HG03439 (cell line): ENCODE measurements around the gene CYBA.

ENCODE experiments used
- ATAC-seq: cut with Tn5 transposase; IDR thresholded peaks from one replicate; pipeline ENCODE4 v1.9.1; 2021; ENCODE audit warnings: mild to moderate bottlenecking, moderate library complexity; ENCODE audit not compliant: unreplicated experiment

The CYBA gene

DNA sequence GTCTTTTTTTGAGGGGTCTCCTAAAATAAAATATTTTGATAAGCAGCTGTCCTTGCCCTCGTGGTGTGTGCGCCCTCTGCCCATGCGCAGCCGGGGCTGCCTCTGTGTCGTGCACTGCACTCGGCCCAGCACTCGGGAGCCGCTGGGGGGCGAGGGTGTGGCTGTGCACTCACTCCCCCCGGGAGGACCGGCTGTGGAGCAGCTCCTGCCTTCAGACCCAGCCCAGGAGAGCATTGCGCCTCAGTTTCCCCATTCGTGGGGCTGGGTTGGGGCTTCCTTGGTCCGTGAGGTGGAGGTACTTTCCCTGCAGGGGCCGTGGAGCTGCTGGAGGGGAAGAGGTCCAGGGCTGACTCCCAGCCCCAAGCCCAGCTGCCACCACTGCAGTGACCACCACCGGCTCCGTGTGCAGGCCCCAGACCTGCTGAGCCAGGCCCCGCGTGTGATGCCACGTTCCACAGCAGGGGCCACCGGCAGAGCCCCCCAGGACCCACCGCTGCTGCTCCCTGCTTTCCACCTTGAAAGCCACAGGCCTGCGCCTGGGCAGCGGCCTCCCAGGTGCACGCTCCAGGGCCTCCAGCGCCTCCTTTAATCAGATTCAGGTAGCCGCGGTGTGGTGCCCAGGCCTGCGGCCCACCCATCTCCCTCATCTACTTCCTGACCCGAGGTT is 18.8 kb downstream of the CYBA start:
- no peak for ATAC-seq

DNA sequence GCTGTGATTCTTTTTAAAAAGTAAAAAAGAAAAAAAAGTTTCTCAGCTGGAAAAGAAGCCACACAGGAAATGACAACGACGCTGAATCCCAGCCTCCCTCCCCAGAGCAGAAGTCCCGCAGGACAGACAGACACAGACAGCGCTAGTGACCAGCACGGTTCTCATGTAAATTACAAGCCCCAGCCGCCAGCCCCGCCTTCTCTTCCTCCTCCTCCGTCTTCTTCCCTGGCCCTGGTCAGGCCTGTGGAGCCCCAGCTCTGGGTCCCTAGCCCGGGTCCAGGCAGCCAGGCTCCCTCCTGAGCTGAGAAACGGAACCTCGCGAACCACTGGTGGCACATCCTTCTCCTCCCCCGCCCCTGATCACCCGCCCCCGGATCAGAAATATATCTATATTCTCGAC is 19.5 kb downstream of the CYBA start:
- ATAC-seq = no peak

DNA sequence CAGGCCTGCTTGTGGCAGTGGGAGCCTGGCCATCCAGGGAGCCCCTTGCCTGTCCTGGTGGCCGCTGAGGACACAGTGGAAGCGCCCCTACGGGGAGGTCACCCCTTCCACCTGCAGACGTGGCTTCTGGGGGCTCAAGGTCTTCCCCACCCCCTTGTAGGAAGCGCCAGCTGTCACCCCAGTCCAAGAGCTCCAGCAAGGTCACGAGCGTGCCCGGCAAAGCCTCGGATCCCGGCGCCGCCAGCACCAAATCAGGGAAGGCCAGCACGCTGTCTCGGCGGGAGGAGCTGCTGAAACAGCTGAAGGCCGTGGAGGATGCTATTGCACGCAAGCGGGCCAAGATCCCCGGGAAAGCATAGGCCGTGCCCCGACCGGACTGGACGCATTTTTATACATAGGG is 19.9 kb downstream of the CYBA start:
- no peak for ATAC-seq

DNA sequence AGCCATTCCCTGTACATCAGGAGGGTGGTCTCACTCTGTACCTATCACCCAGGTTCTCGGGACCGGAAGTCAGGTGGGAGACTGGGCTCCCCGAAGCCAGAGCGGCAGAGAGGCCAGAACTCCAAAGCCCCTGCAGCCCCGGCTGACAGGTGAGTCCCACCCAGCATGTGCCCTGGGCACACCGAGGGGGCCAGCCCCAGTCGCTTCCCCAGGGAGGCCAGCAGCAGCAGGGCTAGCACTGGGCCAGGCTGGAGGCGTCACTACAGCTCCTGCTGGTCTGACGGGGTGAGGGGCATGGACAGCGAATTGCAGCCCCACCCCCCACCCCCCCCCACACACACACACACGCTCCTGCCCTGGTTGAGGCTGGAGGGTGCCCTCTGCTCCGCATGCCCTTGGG is 20.4 kb downstream of the CYBA start:
- ATAC-seq = no peak

DNA sequence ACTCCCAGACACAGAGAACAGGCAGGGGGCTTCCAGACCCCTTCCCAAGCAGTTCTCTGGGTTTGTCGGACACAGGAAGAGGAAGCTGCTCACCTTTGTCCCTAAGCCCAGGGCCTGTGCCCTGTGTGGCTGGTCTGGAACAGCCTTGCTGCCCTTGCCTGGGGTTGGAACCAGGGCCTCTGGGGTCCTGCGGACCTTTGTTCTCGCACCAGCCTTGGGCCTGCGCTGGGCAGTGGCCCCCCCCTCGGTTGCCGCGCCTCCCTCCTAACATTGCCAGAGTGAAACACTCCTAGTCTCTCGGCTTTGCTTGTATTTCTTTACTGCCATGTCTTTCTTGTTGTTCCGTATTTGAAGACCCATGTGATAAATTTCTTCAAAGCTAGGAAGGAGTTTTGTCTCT is 21.0 kb downstream of the CYBA start:
- ATAC-seq = no peak

DNA sequence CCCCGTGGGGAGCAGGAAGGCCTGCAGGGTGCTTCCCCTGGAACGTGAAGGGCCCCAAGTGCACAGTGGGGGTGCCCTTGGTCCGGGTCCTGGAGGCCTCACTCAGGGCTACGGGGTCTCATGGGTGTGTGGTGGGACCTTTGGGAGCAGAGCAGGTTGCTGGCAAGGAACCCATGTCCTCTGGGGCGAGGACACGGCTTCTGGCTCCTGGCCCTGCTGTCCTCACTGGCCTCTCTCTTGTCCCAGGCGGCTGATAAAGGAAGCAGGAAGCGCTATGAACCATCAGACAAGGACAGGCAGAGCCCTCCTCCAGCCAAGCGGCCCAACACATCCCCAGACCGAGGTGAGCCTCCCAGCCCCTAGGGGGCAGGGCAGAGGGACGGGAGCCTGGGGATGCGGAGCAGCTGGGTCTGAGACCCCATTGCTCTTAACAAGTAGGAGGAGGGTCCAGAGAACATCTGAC is 22.3 kb downstream of the CYBA start:
- ATAC-seq = no peak

DNA sequence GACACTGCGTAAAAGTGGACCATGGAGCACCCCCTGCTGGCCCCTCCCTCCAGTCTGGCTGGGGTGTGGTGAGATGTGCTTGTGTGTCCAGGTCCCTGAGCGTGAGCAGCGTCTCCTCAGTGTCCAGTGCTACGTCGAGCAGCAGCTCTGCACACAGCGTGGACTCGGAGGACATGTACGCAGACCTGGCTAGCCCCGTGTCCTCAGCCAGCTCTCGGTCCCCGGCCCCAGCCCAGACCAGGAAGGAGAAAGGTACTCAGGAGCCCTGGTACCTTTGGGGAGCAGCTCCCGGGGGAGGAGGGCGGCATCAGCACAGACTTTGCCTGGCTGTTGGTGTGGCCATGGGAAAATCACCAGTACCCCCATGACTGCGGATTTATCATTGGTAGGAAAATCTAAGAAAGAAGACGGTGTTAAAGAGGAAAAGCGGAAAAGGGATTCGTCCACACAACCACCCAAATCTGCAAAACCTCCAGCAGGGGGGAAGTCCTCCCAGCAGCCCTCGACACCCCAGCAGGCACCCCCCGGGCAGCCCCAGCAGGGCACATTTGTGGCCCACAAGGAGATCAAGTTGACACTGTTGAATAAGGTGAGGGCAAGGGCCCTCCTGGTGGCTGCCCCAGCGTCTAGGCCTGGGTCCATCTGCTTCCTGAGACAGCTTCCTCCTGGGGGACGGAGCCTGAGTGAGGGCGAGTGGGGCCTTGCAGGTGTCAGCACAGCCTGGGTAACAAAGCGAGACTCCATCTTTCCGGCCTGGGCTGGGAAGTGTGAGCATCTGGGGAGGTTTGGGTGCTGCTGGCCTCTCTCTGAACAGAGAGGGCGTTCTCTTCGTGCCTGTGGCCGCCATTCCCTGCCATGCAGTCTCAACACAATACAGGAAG is 23.1 kb downstream of the CYBA start:
- no peak for ATAC-seq

DNA sequence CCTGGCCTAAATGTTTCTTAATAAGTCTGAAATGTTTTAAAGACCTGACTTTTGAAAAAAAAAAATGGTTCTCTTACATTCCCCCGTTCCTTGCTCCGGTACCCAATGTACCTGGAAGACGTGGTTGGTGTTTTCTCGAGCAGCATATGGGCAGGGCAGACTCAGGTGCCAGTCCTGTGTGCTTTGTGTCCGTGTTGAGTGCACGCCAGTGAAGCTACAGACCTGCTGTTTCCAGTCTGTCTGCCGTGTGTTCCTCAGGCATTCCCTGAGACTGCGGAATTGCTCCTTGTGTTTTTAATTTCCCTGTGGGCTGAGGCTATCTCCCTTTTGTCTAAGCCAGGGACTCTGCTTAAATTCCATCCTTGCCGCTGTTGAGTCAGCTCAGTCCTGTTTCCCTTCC is 24.2 kb downstream of the CYBA start:
- no peak for ATAC-seq

DNA sequence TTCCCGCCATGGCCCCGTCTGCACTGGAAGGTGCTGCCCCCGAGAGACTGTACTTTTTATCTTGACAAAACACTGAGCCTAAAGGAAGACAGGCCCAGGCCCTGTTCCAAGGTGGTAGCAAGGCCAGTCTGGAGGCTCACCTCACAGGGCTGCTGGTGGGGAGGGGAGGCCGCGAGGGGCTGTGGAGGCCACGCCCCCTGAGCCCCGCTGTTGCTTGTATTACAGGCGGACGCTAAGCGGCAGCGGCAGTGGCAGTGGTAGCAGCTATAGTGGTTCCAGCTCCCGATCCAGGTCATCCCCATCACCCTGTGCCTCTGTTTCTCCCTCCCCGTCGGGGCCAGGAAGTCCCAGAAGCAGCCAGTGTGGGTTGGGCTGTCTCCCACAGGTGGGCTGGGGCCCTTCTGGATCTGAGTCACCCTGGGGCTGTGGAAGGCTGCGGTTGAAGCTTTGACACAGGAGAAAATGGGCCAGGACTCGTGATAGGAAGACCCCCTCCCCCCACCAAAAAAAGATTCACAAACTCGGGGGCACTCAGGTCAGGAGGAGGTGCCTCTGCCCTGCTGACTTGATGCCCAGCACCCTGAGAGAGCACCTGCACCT is 25.8 kb downstream of the CYBA start:
- no peak for ATAC-seq

DNA sequence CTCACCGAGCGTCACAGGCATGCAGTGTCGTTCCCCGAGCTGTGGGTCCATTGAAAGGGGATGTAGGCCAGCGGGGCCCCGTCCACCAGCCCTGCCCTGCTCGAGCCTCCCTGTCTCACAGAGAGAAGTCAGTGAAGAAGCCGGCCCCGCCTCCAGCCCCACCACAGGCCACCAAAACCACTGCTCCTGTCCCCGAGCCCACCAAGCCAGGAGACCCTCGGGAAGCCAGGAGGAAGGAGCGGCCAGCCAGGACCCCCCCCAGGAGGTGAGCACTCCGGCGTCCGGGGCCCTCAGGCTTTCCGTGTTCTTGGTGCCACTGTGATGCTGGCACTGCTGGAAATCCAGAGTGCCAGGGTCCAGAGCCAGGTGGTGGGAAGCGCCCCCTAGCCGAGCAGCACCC is 26.4 kb downstream of the CYBA start:
- ATAC-seq = no peak

DNA sequence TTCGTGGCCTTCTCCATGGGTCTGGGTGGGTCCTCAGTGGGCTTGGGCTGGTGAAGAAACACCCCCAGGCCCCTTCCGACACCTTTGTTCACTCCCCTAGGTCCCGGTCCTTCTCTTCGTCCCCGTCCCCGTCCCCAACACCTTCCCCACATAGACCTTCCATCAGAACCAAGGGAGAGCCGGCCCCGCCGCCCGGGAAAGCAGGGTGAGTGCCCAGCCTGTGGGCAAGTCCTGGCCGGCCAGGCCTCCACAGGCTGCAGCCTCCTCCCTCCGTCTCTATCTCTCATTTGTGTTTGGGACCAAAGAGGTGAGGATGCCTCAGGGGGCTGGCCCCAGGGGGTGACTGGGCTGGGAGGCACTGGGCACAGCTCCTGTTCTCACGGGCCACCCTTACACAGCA is 27.0 kb downstream of the CYBA start:
- ATAC-seq = no peak

DNA sequence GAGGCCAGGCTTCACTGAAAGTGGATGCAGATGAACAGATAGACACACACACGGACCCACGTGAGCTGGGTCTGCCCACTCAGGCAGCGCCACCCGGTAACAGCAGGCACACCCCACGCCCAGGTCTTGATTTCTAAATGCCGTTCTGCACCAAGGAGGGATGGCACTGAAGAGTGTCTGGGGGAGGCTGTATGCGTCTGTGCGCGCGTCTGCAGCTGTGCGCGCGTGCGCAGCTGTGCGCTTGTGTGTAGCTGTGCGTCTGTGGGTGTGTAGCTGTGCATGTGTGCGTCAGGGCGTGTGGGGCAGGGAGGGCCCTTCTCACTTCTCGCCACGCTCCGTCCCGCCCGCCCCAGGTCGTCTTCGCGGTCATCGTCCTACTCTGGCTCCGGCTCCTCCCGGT is 28.0 kb downstream of the CYBA start:
- no peak for ATAC-seq

DNA sequence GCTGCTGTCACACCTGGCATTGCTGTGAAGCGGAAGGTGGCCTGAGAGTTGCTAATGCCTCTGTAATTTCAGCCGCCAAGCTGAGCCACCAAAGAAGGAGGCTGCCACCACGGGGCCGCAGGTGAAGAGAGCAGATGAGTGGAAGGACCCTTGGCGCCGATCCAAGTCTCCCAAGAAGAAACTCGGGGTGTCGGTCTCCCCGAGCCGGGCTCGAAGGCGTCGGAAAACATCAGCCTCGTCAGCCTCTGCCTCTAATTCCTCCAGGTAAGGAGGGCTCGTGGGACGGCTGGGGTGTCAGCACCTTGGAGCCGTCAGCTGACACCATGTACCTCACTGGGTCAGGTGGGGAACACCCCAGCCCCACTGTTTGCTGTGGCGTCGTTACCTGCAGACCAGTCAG is 28.7 kb downstream of the CYBA start:
- ATAC-seq = no peak

DNA sequence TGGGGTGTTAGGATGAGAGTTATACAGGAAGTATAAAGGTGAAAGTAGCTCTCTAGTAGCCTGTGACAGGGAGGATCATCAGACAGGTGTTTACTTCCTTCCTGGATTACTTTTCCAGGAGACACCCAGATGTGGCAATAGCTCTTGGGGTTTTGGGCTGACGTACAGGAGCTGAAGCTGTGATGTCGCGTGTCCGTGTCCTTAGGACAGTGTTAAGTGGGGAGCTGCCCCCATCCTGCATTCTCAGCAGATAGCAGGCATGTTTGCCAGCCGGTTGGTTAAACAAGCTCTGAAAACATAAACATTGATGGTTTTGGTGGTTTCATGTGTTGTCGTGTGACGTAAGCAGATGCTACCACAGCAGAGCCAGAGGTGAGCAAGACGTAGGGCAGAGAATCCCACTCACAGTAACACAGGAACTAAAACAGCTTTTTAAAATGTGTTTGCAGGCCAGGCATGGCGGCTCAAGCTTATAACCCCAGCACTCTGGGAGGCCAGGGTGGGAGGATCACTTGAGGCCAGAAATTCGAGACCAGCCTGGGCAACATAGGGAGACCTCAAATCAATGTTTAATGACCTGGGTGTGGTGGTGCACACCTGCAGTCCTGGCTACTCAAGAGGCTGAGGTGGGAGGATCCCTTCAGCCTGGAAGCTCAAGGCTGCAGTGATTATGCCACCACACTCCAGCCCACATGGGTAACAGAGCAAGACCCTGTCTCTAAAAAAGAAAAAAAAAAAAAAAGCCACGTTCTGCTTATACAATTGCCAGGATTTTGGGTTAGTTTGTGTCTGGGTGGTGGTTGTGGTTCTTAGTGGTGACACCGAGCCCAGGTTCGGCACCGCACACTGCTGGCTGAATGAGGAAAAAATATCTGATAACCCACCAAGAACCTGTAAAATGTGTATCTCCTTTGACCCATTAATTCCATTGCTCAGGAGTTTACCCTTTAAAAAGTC is 30.7 kb downstream of the CYBA start:
- ATAC-seq = no peak

DNA sequence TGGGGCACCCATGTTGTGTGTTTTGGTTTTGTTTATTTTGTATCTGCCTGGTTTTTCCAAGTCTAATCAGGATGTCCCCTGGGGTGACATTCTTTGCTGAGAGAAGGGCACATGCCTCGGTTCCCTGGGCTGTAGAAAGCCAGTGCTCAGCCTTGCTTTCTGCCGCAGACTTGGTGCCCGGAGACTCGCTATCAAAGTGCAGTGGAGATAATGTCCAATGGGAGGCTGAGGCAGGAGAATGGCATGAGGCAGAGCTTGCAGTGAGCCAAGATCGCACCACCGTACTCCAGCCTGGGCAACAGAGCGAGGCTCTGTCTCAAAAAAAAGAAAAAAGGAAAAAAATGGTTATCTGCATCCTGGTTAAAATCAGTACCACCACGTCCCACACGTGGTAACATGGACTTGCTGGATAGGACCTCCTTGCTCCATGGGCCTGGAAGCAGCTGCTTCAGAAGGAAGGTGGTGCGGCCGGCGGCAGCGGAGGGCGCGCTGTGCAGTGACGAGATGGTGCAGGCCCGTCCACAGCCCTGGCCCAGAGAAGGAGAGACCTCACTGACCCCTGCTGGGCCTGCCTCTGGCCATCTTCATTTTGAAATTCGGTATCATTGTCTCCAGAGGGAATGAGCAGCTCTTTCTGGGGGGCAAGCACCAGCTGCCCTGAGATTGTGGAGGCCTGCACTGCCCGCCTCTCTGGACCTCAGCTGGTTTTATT is 31.7 kb downstream of the CYBA start:
- ATAC-seq = no peak

DNA sequence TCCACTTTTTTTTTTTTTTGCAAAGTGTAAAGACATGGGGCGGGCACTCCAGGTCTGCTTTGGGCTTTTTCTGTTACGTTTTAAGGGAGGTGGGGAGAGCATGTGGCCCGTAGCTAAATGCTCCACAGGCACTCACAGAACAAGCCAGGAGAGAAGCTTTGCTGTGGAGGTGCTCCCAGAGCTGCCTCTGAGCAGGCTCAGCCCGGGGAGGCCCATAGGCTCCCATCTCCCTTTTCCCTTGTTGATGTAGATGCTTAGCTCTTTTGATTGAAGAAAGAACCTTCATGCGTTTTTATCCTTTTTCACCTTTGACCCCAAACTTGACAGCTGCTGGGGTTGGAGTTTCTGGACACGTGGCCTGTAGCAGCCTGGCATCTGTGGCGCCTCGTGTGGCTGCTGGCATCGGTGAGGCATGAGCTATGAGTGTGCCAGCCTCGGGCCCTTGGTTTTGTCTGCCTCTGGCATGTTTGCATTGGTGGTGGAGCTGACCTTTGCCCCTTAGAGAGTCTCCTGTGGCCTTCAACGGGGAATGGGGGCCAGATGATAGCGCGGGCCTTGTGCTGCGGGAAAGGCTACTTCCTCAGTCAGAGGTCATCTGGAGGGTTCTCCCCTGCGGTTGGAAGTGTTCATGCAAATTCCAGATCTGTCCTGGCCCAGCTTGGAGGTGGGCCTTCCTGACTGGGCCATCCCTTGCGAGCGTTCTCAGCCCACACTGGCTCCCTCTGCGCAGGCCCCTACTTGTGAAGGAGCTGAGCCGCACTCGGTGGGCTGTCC is 32.5 kb downstream of the CYBA start:
- ATAC-seq = no peak

DNA sequence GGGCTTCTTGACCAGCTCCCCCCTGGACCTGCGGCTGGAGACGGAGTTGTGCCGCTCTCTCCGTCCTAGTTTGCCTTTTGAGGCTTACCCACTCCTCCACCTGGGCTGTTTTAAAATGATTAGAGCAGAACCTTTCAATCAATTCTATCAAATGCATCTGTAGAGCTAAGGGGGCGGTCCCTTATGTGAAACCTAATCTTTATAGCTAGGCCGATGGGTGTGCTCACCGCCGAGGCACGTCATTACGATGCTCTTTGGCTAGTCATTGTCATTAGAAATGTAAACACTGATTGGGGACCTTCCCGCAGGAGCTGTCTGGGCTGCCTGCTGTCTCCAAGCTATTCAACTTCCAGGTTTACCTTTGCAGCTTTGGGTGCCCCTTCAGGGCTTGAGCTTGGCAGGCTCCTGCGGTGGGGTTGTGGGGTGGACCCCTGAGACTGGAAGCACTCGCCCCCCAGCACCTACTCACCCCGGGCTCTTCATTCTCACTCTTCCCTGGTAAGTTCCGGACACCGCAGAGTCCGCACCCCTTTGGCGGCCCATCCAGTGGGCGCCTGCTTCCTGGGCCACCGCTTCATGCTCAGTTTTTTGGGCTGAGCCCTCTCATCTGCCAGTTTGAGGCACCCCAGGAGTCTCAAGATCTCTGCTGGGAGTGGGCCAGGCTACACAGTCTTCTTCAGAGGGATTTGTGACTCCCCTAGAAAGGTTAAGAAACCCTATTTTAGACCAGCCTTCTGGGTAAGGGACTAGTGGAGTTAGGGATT is 33.4 kb downstream of the CYBA start:
- no peak for ATAC-seq

DNA sequence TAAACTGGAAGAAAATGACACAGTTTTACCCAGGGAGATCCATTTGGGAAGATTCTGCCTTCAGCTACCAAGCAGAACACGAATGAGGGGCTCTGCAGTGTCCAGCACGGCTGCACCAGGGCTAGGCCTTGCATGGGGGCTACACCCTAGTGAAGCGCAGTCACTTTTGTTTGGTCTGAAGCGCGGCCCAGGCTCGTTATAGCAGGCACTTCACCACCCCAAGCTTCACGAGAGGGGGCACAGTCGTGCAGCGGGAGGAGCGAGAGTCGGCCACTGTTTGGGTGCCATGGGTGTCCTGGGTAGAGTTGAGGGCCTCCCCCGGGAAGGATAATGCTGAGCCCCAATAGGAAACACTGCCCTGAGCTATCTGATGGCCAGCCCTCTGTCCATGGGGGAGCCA is 34.1 kb downstream of the CYBA start:
- no peak for ATAC-seq

DNA sequence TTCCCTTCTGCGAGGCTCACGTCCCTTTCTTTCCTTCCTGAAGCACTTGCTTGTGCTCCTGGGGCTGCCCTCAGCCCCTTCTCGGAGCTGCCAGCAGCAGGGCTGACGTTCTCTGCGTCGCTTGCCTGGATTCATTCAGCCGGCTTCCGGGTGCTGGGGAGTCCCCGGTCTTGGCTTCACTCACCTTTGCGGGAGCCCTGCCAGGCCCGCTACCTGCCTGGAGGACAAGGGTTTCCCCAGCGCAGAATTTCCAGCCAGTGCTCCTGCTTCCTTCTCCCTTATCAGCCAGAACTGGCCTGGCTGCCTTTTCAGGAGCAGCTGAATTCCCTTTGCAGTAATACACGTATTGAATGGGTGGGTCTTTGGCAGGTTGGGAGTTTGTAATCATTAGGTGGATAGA is 34.5 kb downstream of the CYBA start:
- ATAC-seq = no peak
